HG03432 (cell line): ENCODE results near the gene PPP1R15A.
"Not testable (repeated sequence)": the region's sequence is repeated elsewhere in the genome, so short reads cannot be mapped to it uniquely, and the experiment has no call there.

Experiments used
- ATAC-seq: cut with Tn5 transposase; IDR thresholded peaks from one replicate; pipeline ENCODE4 v1.9.1; 2021; ENCODE audit warnings: mild to moderate bottlenecking, moderate library complexity; ENCODE audit not compliant: unreplicated experiment

Gene PPP1R15A

GRCh38 chr19:48858984-48859710, 13.1 kb upstream of the PPP1R15A start:
- no peak for ATAC-seq

DNA sequence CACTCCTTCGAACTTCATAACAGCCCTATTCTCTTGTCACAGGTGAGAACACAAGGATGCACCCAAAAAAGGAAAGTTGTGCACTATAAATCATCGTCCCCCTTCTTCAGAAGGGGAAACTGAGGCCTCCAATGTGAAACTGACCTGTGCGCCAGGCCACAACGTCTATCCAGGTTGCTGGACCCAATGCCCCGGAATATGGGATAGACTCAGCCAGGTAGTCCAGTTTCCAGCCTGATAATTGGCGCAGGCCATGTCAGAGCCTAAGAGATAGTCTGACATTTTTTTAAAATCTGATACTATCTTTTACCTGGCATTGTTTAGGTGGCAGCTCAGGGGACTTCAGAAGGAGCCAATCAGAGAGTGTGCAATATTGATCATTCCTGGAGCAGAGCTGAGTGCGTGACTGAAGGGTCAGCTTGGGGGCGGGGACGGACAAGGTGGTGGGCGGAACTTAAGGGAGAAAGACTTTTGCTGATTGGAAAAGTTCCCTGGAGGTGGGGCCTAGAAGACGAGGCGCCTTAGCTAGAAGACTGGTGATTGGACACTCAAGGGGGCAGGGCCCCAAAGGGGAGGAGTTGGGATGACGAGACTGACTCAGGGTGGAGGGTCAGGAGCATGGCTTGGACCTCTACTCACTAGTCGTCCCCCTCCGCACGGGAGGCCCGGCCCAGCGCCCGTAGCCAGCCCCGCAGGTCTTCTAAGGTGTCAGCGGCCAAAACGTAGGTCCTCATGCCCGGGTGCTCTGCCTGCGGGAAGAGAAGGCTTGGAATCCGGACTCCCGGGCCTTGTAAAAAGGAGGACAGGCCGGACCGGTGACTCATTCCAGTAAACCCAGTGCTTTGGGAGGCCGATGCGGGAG, 12.3 kb upstream of the PPP1R15A start:
- ATAC-seq = no peak

DNA sequence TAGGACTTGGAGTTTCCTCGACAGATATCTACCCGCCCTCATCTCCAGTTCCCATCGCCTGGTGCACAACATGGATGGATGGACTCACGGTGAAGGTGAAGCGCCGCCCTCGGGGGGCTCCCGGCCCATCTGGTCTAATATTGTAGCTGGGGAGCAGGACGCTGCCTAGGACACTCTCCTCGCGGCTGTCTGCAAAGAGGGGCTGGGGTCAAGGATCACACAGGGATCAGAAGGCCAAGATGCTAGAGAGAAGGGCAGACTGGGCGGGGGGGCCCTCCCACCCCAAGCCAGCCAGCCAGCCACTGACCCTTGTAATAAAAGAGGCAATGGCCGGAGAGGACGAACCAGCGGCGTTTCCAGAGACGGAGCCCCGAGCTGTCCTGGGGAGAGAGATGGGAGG, 10.9 kb upstream of the PPP1R15A start:
- no peak for ATAC-seq

GRCh38 chr19:48862827-48863226, 9.4 kb upstream of the PPP1R15A start:
- no peak for ATAC-seq

DNA sequence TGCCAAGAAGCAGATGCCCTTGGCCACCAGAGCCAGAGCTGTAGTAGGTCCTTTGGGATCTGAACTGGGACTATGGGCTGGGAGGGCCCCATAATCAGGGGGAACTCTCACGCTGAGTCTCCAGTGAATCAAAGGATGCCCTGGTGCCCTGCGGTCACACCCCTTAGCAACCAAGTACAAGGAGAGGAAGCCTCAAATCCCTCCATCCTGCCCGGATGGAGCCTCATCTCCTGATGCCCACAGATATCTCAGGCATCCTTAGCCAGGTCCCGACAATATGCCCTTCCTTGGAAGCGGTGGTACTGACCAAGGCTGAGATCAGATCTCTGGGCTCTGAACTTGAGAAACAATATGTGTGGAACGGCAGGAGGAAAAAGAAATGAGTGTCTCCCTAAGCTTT, 5.5 kb upstream of the PPP1R15A start:
- no peak for ATAC-seq

- no peak for ATAC-seq
Measured at GRCh38 chr19:48867123-48867745, 5.0 kb upstream of the PPP1R15A start.

- no peak for ATAC-seq
Measured at GRCh38 chr19:48867746-48868113, 4.5 kb upstream of the PPP1R15A start.

DNA sequence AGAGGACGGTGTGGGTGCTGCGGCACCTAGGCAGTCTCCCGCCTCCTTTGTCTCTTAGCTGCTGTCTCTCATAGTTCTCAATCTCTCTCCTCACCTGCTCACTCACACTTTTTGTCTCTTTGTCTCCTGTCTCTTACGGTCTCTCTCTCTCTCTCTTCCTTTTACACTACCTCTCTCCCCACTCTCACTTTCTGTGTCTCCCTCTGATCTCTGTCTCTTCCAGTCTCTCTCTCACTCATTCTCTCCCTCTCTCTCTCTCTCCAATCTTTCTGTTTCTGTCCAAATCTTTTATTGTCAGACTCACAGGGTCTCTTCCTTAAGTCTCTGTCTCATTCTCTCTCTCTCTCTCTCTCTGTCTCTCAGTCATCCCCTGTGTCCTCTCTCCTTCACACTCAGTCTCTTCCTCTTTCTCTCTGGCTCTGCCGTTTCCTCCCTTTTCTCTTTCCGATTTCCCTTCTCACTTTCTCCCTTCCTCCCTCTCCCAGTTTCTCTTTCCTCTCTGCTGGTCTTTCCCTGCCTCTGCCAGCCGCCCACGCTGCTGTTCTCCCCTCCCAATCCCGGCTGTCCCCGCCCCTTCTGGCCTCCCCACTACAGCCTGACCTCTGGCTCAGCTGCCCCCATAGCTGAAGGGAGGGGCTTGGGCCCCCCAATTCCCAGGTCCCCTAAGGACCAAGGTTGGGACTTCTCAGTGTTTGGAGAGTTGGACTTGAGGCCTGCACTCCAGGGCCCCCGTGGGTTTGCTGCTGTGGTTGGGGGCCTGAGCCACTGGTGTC, 3.9 kb upstream of the PPP1R15A start, which contains the start of gene PLEKHA4:
PLEKHA4 (minus strand) TSS at position 504 of the 773 bp plus-strand sequence. CDS start 997 bp downstream, outside the sequence.
- no peak for ATAC-seq

- no peak for ATAC-seq
Measured at GRCh38 chr19:48870048-48870447, 2.2 kb upstream of the PPP1R15A start.

GRCh38 chr19:48871471-48872181, 595 bp upstream of the PPP1R15A start:
- ATAC-seq = not testable (repeated sequence)

GRCh38 chr19:48872884-48873475, 759 bp downstream of the PPP1R15A start:
- ATAC-seq = no peak

DNA sequence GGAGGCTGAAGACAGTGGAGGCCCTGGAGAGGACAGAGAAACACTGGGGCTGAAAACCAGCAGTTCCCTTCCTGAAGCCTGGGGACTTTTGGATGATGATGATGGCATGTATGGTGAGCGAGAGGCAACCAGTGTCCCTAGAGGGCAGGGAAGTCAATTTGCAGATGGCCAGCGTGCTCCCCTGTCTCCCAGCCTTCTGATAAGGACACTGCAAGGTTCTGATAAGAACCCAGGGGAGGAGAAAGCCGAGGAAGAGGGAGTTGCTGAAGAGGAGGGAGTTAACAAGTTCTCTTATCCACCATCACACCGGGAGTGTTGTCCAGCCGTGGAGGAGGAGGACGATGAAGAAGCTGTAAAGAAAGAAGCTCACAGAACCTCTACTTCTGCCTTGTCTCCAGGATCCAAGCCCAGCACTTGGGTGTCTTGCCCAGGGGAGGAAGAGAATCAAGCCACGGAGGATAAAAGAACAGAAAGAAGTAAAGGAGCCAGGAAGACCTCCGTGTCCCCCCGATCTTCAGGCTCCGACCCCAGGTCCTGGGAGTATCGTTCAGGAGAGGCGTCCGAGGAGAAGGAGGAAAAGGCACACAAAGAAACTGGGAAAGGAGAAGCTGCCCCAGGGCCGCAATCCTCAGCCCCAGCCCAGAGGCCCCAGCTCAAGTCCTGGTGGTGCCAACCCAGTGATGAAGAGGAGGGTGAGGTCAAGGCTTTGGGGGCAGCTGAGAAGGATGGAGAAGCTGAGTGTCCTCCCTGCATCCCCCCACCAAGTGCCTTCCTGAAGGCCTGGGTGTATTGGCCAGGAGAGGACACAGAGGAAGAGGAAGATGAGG, 1.5 kb downstream of the PPP1R15A start:
- no peak for ATAC-seq

GRCh38 chr19:48874303-48875135, 2.3 kb downstream of the PPP1R15A start:
- ATAC-seq = no peak

GRCh38 chr19:48876043-48876981, 4.1 kb downstream of the PPP1R15A start:
- ATAC-seq = not testable (repeated sequence)

GRCh38 chr19:48877855-48878195, 5.6 kb downstream of the PPP1R15A start:
- no peak for ATAC-seq

- no peak for ATAC-seq
Measured at GRCh38 chr19:48878196-48879024, 6.2 kb downstream of the PPP1R15A start.
